Neutrophil (primary cell): ENCODE results near the gene PNLIP.

Experiments
- H3K27ac ChIP-seq: fragments of 200-600 bp; sonication (generic); 2 replicates; pipeline ENCODE4 v1.5.1; 2016; ENCODE audit warnings: mild to moderate bottlenecking, moderate library complexity
- H3K27me3 ChIP-seq: fragments of 200-600 bp; sonication (generic); 2 replicates; pipeline ENCODE4 v1.6.0; 2016; ENCODE audit warnings: mild to moderate bottlenecking
- H3K36me3 ChIP-seq: fragments of 200-600 bp; sonication (generic); 2 replicates; pipeline ENCODE4 v1.5.1; 2017
- H3K4me1 ChIP-seq, 2 experiments: fragments of 200-600 bp in 1 of 2; sonication (generic) in 1 of 2; 1 replicate in 1 of 2; 2 replicates in 1 of 2; pipeline versions ENCODE4 v1.5.1 to v1.6.1; 2013 to 2016; ENCODE audit warnings: low read depth in 1 of 2, low read length in 1 of 2, mild to moderate bottlenecking in 1 of 2, moderate library complexity in 1 of 2; ENCODE audit not compliant: control insufficient read depth in 1 of 2, insufficient read depth in 1 of 2
- H3K4me3 ChIP-seq, 2 experiments: fragments of 200-600 bp in 1 of 2; sonication (generic) in 1 of 2; 1 replicate in 1 of 2; 2 replicates in 1 of 2; pipeline ENCODE4 v1.5.1; 2013 to 2016; ENCODE audit warnings: low read depth in 1 of 2, low read length in 1 of 2, mild to moderate bottlenecking in 1 of 2, moderate library complexity in 1 of 2
- H3K9me3 ChIP-seq: fragments of 200-600 bp; sonication (generic); 2 replicates; pipeline ENCODE4 v1.5.1; 2016
- TF ChIP-seq, protein P1 (sequence below): fragments of 200-600 bp; sonication (generic); IDR thresholded peaks from 2 replicates; pipeline ENCODE4 v1.5.1; 2016; ENCODE audit warnings: antibody characterized with exemption

The PNLIP gene

DNA sequence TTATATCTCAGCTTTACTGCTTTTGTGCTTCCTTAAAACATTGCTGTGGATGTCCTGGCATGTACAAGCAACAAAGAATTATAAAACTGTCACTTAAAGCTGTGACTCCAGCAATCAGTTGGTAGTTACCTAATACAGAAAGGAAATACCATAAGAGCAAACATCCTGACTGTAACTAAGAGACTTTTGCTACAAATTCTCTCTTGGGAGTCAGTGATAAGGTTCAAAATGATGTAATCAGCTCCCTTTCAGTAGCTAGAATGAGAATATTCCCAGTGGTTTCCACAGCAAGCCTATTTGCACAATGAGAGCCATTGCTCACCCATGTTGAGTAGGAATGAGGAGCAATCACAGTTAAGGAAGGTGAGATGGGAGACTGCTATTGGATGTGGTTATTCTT lies 52.6 kb downstream of the PNLIP start:
- H3K4me3 ChIP-seq = no peak overlapping the region
- H3K27ac ChIP-seq = no peak overlapping the region
- H3K4me1 ChIP-seq = no peaks in the 10 kb centered on the region

DNA sequence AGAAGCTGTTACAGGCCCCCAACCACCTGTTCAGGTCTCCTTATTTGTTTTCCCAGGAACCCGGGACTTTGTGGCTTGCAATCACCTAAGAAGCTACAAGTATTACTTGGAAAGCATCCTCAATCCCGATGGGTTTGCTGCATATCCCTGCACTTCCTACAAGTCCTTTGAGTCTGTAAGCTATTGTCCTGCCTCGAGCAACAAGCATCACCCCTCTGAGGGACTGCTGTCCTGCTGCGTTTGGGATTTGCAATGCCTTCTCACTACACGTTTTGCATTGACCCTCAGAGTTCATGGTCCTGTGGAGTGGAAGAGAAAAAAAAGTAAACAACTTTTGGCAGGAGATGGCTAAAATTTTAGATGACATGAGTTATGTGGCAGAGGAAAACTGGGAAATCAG lies 54.3 kb downstream of the PNLIP start:
- Histone ChIP-seq H3K9me3 (no peaks in the 10 kb centered on the region), H3K27me3 (no peaks in the 10 kb centered on the region), H3K4me1 (no peaks in the 10 kb centered on the region), H3K36me3 (no peaks in the 10 kb centered on the region), H3K27ac (no peak overlapping the region), H3K4me3 (no peak overlapping the region)
- TF ChIP-seq, protein P1, sequence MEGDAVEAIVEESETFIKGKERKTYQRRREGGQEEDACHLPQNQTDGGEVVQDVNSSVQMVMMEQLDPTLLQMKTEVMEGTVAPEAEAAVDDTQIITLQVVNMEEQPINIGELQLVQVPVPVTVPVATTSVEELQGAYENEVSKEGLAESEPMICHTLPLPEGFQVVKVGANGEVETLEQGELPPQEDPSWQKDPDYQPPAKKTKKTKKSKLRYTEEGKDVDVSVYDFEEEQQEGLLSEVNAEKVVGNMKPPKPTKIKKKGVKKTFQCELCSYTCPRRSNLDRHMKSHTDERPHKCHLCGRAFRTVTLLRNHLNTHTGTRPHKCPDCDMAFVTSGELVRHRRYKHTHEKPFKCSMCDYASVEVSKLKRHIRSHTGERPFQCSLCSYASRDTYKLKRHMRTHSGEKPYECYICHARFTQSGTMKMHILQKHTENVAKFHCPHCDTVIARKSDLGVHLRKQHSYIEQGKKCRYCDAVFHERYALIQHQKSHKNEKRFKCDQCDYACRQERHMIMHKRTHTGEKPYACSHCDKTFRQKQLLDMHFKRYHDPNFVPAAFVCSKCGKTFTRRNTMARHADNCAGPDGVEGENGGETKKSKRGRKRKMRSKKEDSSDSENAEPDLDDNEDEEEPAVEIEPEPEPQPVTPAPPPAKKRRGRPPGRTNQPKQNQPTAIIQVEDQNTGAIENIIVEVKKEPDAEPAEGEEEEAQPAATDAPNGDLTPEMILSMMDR = no peak

More for the DNA sequence above, 52.6 kb downstream of the PNLIP start:
- H3K36me3 ChIP-seq = no peaks in the 10 kb centered on the region
- no peaks in the 10 kb centered on the region for H3K9me3 ChIP-seq
- TF ChIP-seq, protein P1 = no peak
- H3K27me3 ChIP-seq = no peaks in the 10 kb centered on the region

DNA sequence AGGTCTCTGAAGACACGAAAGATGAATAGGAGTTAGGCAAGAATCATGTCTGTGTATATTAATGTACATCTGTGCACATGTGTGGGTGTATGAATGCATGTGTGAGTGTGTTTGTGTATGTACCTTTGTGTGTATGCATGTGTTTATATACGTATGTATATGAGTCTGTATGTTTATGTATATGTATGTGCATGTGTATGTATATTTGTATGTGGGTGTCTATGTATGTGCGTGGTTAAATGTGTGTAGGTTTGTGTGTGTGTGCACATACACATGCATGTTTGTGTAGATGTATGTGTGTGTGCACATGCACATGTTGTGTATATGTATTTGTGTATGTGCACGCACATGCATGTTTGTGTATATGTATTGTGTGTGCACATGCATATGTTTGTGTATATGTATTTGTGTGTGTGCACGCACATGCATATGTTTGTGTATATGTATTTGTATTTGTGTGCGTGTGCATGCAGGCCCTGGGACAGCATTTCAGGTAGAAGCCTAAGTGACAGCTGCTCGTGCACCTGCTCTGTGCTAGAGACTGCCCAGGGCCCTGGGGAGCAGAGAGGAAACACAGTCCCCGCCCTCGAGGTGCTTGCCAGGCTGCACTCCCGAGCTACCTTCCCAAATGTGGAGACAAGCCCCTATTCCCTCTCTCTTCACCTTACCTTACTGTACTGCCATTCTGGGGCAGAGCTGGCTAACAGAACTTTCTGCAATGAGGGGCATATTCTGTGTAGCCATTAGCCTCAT lies 57.1 kb downstream of the PNLIP start:
- Histone ChIP-seq H3K36me3 (no peaks in the 10 kb centered on the region), H3K4me1 (no peaks in the 10 kb centered on the region), H3K4me3 (no peak overlapping the region), H3K9me3 (no peaks in the 10 kb centered on the region), H3K27me3 (peaks cover 9% of the 10 kb centered on the region), H3K27ac (no peak overlapping the region)
- TF ChIP-seq, protein P1 = no peak

DNA sequence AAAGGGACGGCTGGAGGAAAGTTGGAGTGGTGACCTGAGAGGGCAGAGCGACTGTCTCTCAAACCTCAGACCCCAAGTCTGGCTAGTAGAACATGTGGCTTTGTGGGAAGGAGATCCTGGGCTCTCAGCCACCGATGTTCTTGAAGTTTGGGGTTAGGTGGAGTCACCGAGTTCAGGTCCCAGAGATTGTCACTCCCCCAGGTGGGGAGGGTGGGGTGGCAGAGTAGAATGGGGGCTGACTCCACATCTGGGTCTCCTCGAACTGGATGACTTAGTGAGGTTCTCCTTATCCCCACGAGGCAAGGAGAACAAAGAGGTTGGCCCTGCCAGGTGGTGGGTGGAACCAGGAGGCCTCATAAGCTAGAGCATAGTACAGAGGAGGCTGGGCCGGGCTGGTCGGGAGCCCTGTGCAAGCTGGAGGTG lies 60.3 kb downstream of the PNLIP start:
- H3K4me1 ChIP-seq = no peaks in the 10 kb centered on the region
- H3K36me3 ChIP-seq = no peaks in the 10 kb centered on the region
- H3K9me3 ChIP-seq = no peaks in the 10 kb centered on the region
- peaks cover 41% of the 10 kb centered on the region for H3K27me3 ChIP-seq
- TF ChIP-seq, protein P1 = no peak
- H3K27ac ChIP-seq = no peak overlapping the region
- no peak overlapping the region for H3K4me3 ChIP-seq

DNA sequence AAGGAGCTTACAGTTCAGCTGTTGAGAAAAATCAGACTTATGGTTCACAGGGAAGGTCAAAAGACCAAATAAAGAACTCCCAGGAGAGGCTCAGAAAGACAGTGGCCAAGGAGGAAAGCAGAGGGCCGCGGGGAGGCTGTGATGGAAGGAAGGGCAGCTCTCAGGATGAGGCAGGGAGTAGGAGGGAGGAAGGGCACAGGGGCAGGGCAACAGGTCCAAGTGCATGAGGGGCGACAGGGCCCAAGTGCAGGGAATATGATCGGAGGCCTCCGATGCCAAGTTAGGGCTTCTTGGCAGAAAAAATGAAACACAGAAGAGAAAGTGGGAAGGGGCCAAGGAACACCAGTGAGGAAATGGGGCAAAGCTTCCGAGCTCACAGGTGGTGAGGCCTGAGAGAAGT lies 61.6 kb downstream of the PNLIP start:
- no peak overlapping the region for H3K4me3 ChIP-seq

More for the DNA sequence above, 61.6 kb downstream of the PNLIP start:
- TF ChIP-seq, protein P1 = no peak
- Histone ChIP-seq H3K27me3 (peaks cover 42% of the 10 kb centered on the region), H3K9me3 (no peaks in the 10 kb centered on the region), H3K27ac (no peak overlapping the region), H3K36me3 (no peaks in the 10 kb centered on the region), H3K4me1 (no peaks in the 10 kb centered on the region)
